A549 treated with AZD2906 at 1 μM for 4 hours (cell line): ENCODE data around the gene RAB23. TPM values are rescaled to one million over a fixed set of nuclear protein-coding genes. Genes with fewer than 3 reads are reported as not detected.

Source experiments
- total RNA-seq: library from RNA; stranded (reverse); fragments of 200-300 nt; extraction: Qiagen RNA extraction; gene quantifications from 5 replicates; pipeline ENCODE4 v1.2.3, GENCODE V29; 2022

The RAB23 gene
- 6.7 to 8.6 TPM (median 8.2 TPM) in 5 replicates for total RNA-seq

GRCh38 chr6:57221936-57222742 lies at the start of gene RAB23:
RAB23 (minus strand) TSS chr6:57222307; CDS start chr6:57210380, 11,927 bp downstream.

GRCh38 chr6:57172136-57173055 lies 49.7 kb downstream of the RAB23 start, which contains the start of gene BAG2:
BAG2 (plus strand) TSS chr6:57172326; CDS start chr6:57172698, 372 bp downstream.

Other genes with a start within 250 kb of the RAB23 start
- gene KIAA1586, start 175.6 kb downstream of the RAB23 start, total RNA-seq = 5.0 to 6.5 TPM (median 5.2 TPM) in 5 replicates
- gene ZNF451, start 132.1 kb downstream of the RAB23 start, total RNA-seq = 6.6 to 12.5 TPM (median 8.0 TPM) in 5 replicates
- 6.8 to 7.5 TPM (median 7.2 TPM) in 5 replicates for gene BAG2, start 50.0 kb downstream of the RAB23 start, total RNA-seq
- 10.8 to 12.6 TPM (median 11.5 TPM) in 5 replicates for gene PRIM2, start 95.3 kb upstream of the RAB23 start, total RNA-seq